Measurements from ENCODE around the gene FRRS1L.

FRRS1L gene

GRCh38 chr9:109190151-109190550, 23.1 kb upstream of the FRRS1L start:
- no peaks in the 10 kb centered on the region for H3K36me3 ChIP-seq (replicated peaks)
- H3K27me3 ChIP-seq (ENCODE audit: low read depth): no peaks in the 10 kb centered on the region
- in situ Hi-C loops (cut with MboI; ENCODE audit: low sequenced_read_pairs): loop anchor here (5.0 to 10.0 kb wide), 2 partner anchors 127 to 215 kb away; no protein-coding TSS in a partner anchor
- no peak for DNase-seq (ENCODE audit: low spot score in 2 of 2)
- H3K9me3 ChIP-seq: no peaks in the 10 kb centered on the region; the same call in 1 of the 2 replicates
- H3K4me3 ChIP-seq: no peak overlapping the region
- peaks cover 9% of the 10 kb centered on the region for H3K4me1 ChIP-seq

- DNase-seq (ENCODE audit: low spot score in 2 of 2): no peak
- Histone ChIP-seq H3K4me3 (no peak overlapping the region), H3K4me1 (peaks cover 9% of the 10 kb centered on the region), H3K36me3 (replicated peaks) (no peaks in the 10 kb centered on the region), H3K27me3 (ENCODE audit: low read depth) (no peaks in the 10 kb centered on the region), H3K9me3 (no peaks in the 10 kb centered on the region; the same call in 1 of the 2 replicates)
- in situ Hi-C loops (cut with MboI; ENCODE audit: low sequenced_read_pairs): no loop called here
Observed at GRCh38 chr9:109186857-109187520, 19.9 kb upstream of the FRRS1L start.

GRCh38 chr9:109182940-109183798, 16.1 kb upstream of the FRRS1L start:
- DNase-seq (ENCODE audit: low spot score in 2 of 2): peak in 1 of 2 experiments; percentile 73
- no peaks in the 10 kb centered on the region for H3K36me3 ChIP-seq (replicated peaks)
- H3K4me3 ChIP-seq: no peak overlapping the region
- in situ Hi-C loops (cut with MboI; ENCODE audit: low sequenced_read_pairs): no loop called here
- H3K9me3 ChIP-seq: no peaks in the 10 kb centered on the region; the same call in 1 of the 2 replicates
- H3K27me3 ChIP-seq (ENCODE audit: low read depth): no peaks in the 10 kb centered on the region
- H3K4me1 ChIP-seq: peaks cover 9% of the 10 kb centered on the region

DNA sequence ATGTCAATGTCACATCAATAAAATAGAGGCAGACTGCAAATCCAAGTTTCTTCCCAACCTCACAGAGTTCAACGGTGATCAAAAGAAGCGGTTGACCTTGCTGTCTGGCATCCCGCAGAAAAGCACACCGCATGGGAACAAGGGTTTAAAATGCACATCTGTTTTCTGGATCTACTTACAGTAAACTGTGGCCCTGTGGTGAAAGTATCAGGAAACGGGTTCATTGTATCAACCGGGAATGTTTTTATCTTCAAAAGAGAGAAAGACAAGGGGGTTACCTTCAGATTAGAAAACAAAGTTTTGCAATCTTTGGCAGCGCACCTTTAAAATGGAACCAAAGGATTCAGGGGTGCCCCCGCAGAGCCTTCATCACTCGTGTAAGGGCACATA, 15.5 kb upstream of the FRRS1L start:
- H3K4me3 ChIP-seq: no peak overlapping the region
- in situ Hi-C loops (cut with MboI; ENCODE audit: low sequenced_read_pairs): no loop called here
- no peaks in the 10 kb centered on the region for H3K36me3 ChIP-seq (replicated peaks)

DNA sequence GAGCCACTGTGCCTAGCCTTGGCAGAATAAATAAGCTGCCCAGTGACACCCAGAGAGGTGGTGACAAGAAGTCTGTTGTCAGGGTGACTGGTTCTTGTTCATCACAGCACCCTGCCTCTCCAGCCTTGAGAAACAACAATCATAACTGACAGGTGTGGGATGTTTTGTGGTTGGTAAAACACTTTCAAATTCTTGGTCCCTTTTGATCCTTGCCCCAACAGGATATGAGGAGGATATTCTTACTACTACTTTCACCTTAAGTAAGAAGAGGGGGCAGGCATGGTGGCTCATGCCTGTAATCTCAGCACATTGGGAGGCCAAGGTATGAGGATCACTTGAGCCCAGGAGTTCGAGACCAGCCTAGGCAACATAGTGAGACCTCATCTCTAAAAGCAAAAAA, 14.2 kb upstream of the FRRS1L start:
- H3K27me3 ChIP-seq (ENCODE audit: low read depth): no peaks in the 10 kb centered on the region
- no peaks in the 10 kb centered on the region for H3K9me3 ChIP-seq
- H3K4me1 ChIP-seq: no peaks in the 10 kb centered on the region
- H3K36me3 ChIP-seq (replicated peaks): no peaks in the 10 kb centered on the region
- no peak overlapping the region for H3K4me3 ChIP-seq
- in situ Hi-C loops (cut with MboI; ENCODE audit: low sequenced_read_pairs): no loop called here
- no peak for DNase-seq (ENCODE audit: low spot score in 2 of 2)

More for the DNA sequence above, 15.5 kb upstream of the FRRS1L start:
- no peaks in the 10 kb centered on the region; the same call in 1 of the 2 replicates for H3K9me3 ChIP-seq
- no peak for DNase-seq (ENCODE audit: low spot score in 2 of 2)
- H3K27me3 ChIP-seq (ENCODE audit: low read depth): no peaks in the 10 kb centered on the region
- peaks cover 6% of the 10 kb centered on the region for H3K4me1 ChIP-seq

GRCh38 chr9:109179801-109180523, 12.9 kb upstream of the FRRS1L start:
- H3K27me3 ChIP-seq (ENCODE audit: low read depth): no peaks in the 10 kb centered on the region
- no peaks in the 10 kb centered on the region for H3K4me1 ChIP-seq
- H3K9me3 ChIP-seq: no peaks in the 10 kb centered on the region
- in situ Hi-C loops (cut with MboI; ENCODE audit: low sequenced_read_pairs): no loop called here
- no peak for DNase-seq (ENCODE audit: low spot score in 2 of 2)
- H3K4me3 ChIP-seq: no peak overlapping the region
- no peaks in the 10 kb centered on the region for H3K36me3 ChIP-seq (replicated peaks)

- DNase-seq (ENCODE audit: low spot score in 2 of 2): no peak
- in situ Hi-C loops (cut with MboI; ENCODE audit: low sequenced_read_pairs): no loop called here
- H3K4me1 ChIP-seq: no peaks in the 10 kb centered on the region
Observed at GRCh38 chr9:109176963-109177362, 9.9 kb upstream of the FRRS1L start.

DNA sequence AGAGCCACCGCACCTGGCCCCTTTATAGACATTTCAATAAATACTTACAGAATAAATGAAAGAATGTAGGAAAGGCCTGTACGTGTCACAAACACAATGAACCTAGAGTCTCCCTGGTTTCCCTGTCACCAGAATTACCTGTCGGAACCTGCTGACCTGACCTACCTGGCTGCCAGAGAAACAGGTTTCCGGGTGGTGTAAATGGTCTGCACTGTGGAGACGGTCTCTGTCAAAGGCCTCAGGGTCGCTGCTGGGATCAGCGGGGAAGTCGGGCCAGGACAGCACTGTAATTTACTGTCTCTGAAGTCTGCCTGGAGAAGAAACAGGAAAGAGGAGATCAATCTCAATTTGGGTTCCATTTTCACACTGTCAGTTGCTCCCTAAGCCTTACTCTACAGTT, 9.3 kb upstream of the FRRS1L start:
- no peaks in the 10 kb centered on the region for H3K36me3 ChIP-seq (replicated peaks)
- no peak overlapping the region for H3K4me3 ChIP-seq
- no peaks in the 10 kb centered on the region for H3K27me3 ChIP-seq (ENCODE audit: low read depth)
- no peaks in the 10 kb centered on the region for H3K4me1 ChIP-seq
- no peaks in the 10 kb centered on the region for H3K9me3 ChIP-seq
- in situ Hi-C loops (cut with MboI; ENCODE audit: low sequenced_read_pairs): no loop called here
- DNase-seq (ENCODE audit: low spot score in 2 of 2): no peak

More at GRCh38 chr9:109176963-109177362, 9.9 kb upstream of the FRRS1L start:
- Histone ChIP-seq H3K9me3 (no peaks in the 10 kb centered on the region), H3K27me3 (ENCODE audit: low read depth) (no peaks in the 10 kb centered on the region), H3K4me3 (no peak overlapping the region), H3K36me3 (replicated peaks) (no peaks in the 10 kb centered on the region)

DNA sequence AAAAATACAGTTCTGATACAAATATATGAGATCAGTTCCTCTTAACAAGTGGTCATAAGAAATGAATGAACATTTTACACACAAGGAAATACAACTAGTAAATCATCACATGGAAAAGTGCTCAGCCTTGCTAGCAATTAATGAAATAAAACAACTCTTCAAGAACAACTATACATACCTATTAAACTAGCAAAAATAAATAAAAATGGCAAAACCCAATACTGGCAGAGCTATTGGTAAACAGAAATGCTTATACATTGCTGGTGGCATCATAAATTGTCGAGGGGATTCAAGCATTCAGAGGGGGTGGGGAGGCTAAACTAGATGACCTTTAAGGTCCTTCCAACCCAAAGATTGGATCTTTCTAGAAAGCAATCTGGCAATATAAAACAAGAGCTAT, 5.9 kb upstream of the FRRS1L start:
- no peaks in the 10 kb centered on the region for H3K36me3 ChIP-seq (replicated peaks)
- H3K4me3 ChIP-seq: no peak overlapping the region
- in situ Hi-C loops (cut with MboI; ENCODE audit: low sequenced_read_pairs): no loop called here
- H3K4me1 ChIP-seq: no peaks in the 10 kb centered on the region
- no peak for DNase-seq (ENCODE audit: low spot score in 2 of 2)
- H3K9me3 ChIP-seq: no peaks in the 10 kb centered on the region
- no peaks in the 10 kb centered on the region for H3K27me3 ChIP-seq (ENCODE audit: low read depth)

DNA sequence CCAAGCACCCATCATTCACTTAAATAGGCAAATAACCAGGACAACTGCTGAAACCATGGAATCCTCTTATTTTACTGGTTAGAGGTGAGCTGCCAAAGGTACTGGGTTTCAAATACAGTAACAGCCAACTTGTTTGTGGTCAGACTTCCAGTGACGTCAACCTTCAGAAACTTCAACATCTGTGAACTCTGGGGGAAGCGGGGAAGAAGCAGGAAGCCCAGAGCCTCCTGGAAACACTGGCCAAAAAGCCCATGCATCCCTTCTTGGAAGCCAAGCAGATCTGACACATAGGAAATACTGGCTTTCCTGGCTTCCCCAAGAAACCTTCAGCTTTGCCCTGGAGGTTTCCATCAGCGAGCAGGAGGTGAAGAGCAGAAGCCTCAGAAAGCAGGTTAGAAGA, 4.9 kb upstream of the FRRS1L start:
- in situ Hi-C loops (cut with MboI; ENCODE audit: low sequenced_read_pairs): no loop called here
- Histone ChIP-seq H3K36me3 (replicated peaks) (no peaks in the 10 kb centered on the region), H3K4me1 (no peaks in the 10 kb centered on the region), H3K4me3 (no peak overlapping the region), H3K27me3 (ENCODE audit: low read depth) (no peaks in the 10 kb centered on the region), H3K9me3 (no peaks in the 10 kb centered on the region)
- no peak for DNase-seq (ENCODE audit: low spot score in 2 of 2)

GRCh38 chr9:109168170-109168569, 1.1 kb upstream of the FRRS1L start:
- H3K36me3 ChIP-seq (replicated peaks): no peaks in the 10 kb centered on the region
- H3K4me1 ChIP-seq: no peaks in the 10 kb centered on the region
- no peak for DNase-seq (ENCODE audit: low spot score in 2 of 2)
- H3K27me3 ChIP-seq (ENCODE audit: low read depth): no peaks in the 10 kb centered on the region
- no peaks in the 10 kb centered on the region for H3K9me3 ChIP-seq
- in situ Hi-C loops (cut with MboI; ENCODE audit: low sequenced_read_pairs): no loop called here
- H3K4me3 ChIP-seq: no peak overlapping the region

DNA sequence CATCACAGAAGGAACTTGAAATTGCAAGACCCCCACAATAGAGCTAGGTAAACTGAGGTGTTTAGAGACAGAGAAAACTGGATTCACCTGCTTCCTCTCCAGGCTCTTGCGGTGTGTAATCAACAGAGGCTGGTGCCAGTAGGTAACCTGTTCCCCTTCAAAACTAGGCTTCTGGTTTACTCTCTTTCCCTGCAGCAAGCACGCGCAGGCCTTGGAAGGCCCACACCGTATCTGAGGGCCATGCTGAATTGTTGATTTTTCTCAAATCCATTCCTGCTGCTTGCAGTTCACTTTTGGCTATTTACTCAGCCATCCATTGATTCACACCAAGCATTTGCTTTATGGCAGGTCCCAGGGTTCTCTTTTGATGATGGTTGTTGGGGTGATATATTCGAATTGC, 667 bp upstream of the FRRS1L start:
- no peaks in the 10 kb centered on the region for H3K36me3 ChIP-seq (replicated peaks)
- no peaks in the 10 kb centered on the region for H3K9me3 ChIP-seq
- in situ Hi-C loops (cut with MboI; ENCODE audit: low sequenced_read_pairs): no loop called here
- H3K4me1 ChIP-seq: no peaks in the 10 kb centered on the region
- H3K27me3 ChIP-seq (ENCODE audit: low read depth): no peaks in the 10 kb centered on the region
- no peak overlapping the region for H3K4me3 ChIP-seq
- no peak for DNase-seq (ENCODE audit: low spot score in 2 of 2)

DNA sequence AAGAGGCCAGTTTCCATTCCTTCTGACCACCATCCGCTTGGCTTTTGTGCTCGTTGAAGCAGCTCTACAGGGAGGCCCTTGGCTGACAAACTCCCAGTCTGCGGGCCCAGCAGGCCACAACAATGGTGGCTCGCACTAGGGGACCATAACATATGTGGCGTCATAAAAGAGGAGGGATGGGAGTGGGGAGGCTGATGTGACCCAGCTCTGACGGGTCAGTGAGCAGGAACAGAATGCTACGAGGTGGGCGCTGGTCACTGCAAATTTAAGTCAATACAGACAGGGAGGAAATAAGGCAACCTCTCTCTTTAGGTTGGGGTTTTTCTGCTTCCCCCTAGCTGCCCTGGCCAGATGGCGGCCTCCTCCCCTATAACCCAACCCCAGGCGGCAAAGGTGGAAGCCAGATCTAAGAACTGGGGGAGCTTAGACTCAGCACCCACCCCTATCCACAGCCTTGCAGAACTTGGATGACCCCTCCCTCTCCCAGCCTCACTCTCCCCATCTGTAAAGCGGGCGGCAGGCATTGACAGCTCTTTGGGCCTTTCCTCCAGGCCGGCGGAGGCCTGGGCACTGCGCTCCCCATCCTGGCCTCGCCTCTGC, 778 bp downstream of the FRRS1L start:
- Histone ChIP-seq H3K4me1 (no peaks in the 10 kb centered on the region), H3K36me3 (replicated peaks) (no peaks in the 10 kb centered on the region), H3K27me3 (ENCODE audit: low read depth) (no peaks in the 10 kb centered on the region), H3K9me3 (no peaks in the 10 kb centered on the region), H3K4me3 (no peak overlapping the region)
- in situ Hi-C loops (cut with MboI; ENCODE audit: low sequenced_read_pairs): no loop called here
- DNase-seq (ENCODE audit: low spot score in 2 of 2): no peak
